Measurements from ENCODE around the gene DHRS2.

- TF ChIP-seq, protein P1, sequence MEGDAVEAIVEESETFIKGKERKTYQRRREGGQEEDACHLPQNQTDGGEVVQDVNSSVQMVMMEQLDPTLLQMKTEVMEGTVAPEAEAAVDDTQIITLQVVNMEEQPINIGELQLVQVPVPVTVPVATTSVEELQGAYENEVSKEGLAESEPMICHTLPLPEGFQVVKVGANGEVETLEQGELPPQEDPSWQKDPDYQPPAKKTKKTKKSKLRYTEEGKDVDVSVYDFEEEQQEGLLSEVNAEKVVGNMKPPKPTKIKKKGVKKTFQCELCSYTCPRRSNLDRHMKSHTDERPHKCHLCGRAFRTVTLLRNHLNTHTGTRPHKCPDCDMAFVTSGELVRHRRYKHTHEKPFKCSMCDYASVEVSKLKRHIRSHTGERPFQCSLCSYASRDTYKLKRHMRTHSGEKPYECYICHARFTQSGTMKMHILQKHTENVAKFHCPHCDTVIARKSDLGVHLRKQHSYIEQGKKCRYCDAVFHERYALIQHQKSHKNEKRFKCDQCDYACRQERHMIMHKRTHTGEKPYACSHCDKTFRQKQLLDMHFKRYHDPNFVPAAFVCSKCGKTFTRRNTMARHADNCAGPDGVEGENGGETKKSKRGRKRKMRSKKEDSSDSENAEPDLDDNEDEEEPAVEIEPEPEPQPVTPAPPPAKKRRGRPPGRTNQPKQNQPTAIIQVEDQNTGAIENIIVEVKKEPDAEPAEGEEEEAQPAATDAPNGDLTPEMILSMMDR (IDR thresholded peaks at IDR 0.05): peak; percentile 86
- TF ChIP-seq EZH2 (IDR thresholded peaks at IDR 0.05; ENCODE audit: borderline replicate concordance, insufficient read depth, low read depth, low read length, poor library complexity, severe bottlenecking): no peak
These were observed 4.3 kb upstream of the DHRS2 start for GRCh38 chr14:23631702-23632460.
